Measurements from ENCODE around the gene TRAP1. TPM values are rescaled to one million over a fixed set of nuclear protein-coding genes. Genes with fewer than 3 reads are reported as not detected.

The TRAP1 gene
- polyA plus RNA-seq, 2 of the 4 experiments (the other 2 are of a cell fraction) = 103 to 198 TPM

GRCh38 chr16:3665508-3665907 is 51.8 kb downstream of the TRAP1 start:
- FAIRE-seq (no peak), DNase-seq (ENCODE audit: low read depth in 1 of 2, low spot score in 1 of 2) (no peak), ATAC-seq (peak in 1 of 2 experiments; percentile 44; a peak in 3 of 6 replicates)
- WGBS (ENCODE audit: missing lambda C conversion rate) = 89% methylated on average over 6 of the region's 6 CpGs
- CTCF ChIA-PET = interaction anchor here (1.6 to 1.8 kb wide), 2 partner anchors 11 to 25 kb away, joined by 4 to 11 read pairs; partner anchors contain the start of gene DNASE1
- H3K9me3 ChIP-seq = 0 out of 3 replicates have a peak, but pooled peaks cover 5% of the 10 kb centered on the region
- H3K4me3 ChIP-seq = no peak overlapping the region
- POLR2A ChIA-PET = no interaction called here
- H3K27ac ChIP-seq = no peak overlapping the region
- TF ChIP-seq RFX5 (IDR thresholded peaks at IDR 0.05) (no peak), BHLHE40 (IDR thresholded peaks at IDR 0.05; ENCODE audit: low read depth, low read length) (no peak), ELK1 (IDR thresholded peaks at IDR 0.05; ENCODE audit: low read depth, low read length) (no peak), ZNF302 (CRISPR knock-in tag; IDR thresholded peaks at IDR 0.05) (no peak), CBX8 (IDR thresholded peaks at IDR 0.05) (no peak), HOXB13 (CRISPR knock-in tag; IDR thresholded peaks at IDR 0.05; ENCODE audit: low read depth) (no peak), MAFK (IDR thresholded peaks at IDR 0.05; ENCODE audit: partially characterized antibody) (no peak)
- TF ChIP-seq, protein P1, sequence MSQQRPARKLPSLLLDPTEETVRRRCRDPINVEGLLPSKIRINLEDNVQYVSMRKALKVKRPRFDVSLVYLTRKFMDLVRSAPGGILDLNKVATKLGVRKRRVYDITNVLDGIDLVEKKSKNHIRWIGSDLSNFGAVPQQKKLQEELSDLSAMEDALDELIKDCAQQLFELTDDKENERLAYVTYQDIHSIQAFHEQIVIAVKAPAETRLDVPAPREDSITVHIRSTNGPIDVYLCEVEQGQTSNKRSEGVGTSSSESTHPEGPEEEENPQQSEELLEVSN (IDR thresholded peaks at IDR 0.05; ENCODE audit: borderline replicate concordance, low read depth) = no peak
- no peaks in the 10 kb centered on the region for H3K4me1 ChIP-seq
- H3K4me2 ChIP-seq = no peak overlapping the region

DNA sequence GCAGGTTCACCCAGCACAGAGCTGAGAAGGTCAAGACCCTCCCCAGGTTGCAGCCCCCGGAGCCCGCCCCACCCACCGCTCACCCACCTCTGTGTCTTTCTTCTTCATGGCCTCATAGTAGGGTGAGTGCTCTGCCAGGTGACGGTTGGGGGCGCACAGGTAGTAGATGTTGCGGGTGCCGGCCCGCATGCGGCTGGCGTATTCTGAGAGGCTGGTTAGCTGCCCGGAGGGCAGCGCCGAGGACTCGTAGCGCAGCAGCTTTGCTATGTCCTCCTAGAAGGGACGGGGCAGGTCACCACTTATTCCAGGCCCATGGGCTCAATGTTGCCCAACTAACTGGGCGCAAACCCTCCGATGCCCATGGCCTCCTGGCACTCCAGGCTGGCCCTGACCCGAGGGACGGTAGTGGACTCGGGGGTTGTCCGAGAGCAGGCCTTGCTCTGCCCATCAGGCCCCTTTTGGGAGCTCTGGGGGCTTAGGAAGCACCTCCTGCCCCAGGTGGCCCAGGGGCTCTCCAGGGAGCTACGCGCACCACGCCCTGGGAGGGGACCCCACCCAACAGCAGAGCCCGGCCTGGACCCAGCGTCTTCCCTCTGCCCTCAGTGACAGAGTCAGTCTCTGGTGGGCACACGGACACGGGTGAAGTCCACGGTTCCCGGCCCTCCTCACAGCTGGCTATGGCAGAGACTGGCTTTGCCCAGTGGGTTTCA is 53.0 kb downstream of the TRAP1 start:
- ChIA-PET CTCF (interaction anchor here (0.6 to 1.8 kb wide), 4 partner anchors 9 to 103 kb away, joined by 3 to 11 read pairs (median 4); partner anchors contain the start of gene DNASE1), POLR2A (no interaction called here)
- ATAC-seq (no peak; a peak in 1 of 6 replicates), FAIRE-seq (no peak), DNase-seq (ENCODE audit: low read depth in 1 of 2, low spot score in 1 of 2) (no peak)
- Histone ChIP-seq H3K4me2 (no peak overlapping the region), H3K4me3 (no peak overlapping the region), H3K9me3 (0 out of 3 replicates have a peak, but pooled peaks cover 5% of the 10 kb centered on the region), H3K27ac (no peak overlapping the region), H3K4me1 (no peaks in the 10 kb centered on the region)
- no peak for TF ChIP-seq RFX5 (IDR thresholded peaks at IDR 0.05)
- WGBS (ENCODE audit: missing lambda C conversion rate) = 94% methylated on average over 28 of the region's 31 CpGs

DNA sequence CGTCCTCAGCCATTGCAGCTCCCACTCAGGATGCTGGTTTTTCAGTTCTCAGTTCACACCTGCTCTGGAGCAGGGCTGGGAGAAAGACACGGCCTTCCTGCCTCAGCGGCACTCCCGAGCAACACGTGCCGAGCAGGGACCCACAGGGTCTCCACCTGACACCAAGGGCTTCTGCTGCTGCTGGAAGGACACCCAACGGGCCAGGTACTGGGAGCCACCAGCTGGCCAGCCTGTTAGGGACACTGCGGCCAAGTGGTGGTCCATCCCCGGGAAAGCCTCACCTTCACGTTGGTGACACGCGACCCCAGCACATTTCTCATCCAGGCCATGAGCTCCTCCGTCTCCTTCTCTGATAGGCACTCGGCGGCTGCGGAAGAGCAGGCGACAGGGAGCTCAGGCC is 54.7 kb downstream of the TRAP1 start:
- Histone ChIP-seq H3K4me3 (no peak overlapping the region), H3K9me3 (no peaks in the 10 kb centered on the region), H3K4me1 (no peaks in the 10 kb centered on the region), H3K4me2 (no peak overlapping the region), H3K27ac (no peak overlapping the region)
- FAIRE-seq = no peak
- WGBS (ENCODE audit: missing lambda C conversion rate) = 89% methylated on average over 17 of the region's 17 CpGs
- ChIA-PET POLR2A (no interaction called here), CTCF (interaction anchor here (0.7 to 1.6 kb wide), 3 partner anchors 8 to 28 kb away, joined by 3 to 9 read pairs (median 5); partner anchors contain the start of gene DNASE1)
- no peak for DNase-seq (ENCODE audit: low read depth in 1 of 2, low spot score in 1 of 2)
- no peak for ATAC-seq
- TF ChIP-seq HOXB13 (CRISPR knock-in tag; IDR thresholded peaks at IDR 0.05; ENCODE audit: low read depth) (no peak), ELK1 (IDR thresholded peaks at IDR 0.05; ENCODE audit: low read depth, low read length) (no peak), TP53 (CRISPR knock-in tag; IDR thresholded peaks at IDR 0.05) (no peak), NR3C1 (IDR thresholded peaks at IDR 0.05) (no peak), CTCF (IDR thresholded peaks at IDR 0.05) (no peak), KDM1A (IDR thresholded peaks at IDR 0.05; ENCODE audit: low read depth) (no peak), POLR2AphosphoS2 (conservative IDR thresholded peaks at IDR 0.05; ENCODE audit: low read length) (no peak), PBX3 (IDR thresholded peaks at IDR 0.05) (no peak), ZC3H11A (IDR thresholded peaks at IDR 0.05) (no peak)
- TF ChIP-seq, protein P2, sequence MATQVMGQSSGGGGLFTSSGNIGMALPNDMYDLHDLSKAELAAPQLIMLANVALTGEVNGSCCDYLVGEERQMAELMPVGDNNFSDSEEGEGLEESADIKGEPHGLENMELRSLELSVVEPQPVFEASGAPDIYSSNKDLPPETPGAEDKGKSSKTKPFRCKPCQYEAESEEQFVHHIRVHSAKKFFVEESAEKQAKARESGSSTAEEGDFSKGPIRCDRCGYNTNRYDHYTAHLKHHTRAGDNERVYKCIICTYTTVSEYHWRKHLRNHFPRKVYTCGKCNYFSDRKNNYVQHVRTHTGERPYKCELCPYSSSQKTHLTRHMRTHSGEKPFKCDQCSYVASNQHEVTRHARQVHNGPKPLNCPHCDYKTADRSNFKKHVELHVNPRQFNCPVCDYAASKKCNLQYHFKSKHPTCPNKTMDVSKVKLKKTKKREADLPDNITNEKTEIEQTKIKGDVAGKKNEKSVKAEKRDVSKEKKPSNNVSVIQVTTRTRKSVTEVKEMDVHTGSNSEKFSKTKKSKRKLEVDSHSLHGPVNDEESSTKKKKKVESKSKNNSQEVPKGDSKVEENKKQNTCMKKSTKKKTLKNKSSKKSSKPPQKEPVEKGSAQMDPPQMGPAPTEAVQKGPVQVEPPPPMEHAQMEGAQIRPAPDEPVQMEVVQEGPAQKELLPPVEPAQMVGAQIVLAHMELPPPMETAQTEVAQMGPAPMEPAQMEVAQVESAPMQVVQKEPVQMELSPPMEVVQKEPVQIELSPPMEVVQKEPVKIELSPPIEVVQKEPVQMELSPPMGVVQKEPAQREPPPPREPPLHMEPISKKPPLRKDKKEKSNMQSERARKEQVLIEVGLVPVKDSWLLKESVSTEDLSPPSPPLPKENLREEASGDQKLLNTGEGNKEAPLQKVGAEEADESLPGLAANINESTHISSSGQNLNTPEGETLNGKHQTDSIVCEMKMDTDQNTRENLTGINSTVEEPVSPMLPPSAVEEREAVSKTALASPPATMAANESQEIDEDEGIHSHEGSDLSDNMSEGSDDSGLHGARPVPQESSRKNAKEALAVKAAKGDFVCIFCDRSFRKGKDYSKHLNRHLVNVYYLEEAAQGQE (IDR thresholded peaks at IDR 0.05) = no peak
- TF ChIP-seq, protein P1 (IDR thresholded peaks at IDR 0.05; ENCODE audit: borderline replicate concordance, low read depth) = no peak

Measured in A549 (cell line).